MCF 10A (cell line): ENCODE data around the gene AHCY. TPM values are rescaled to one million over a fixed set of nuclear protein-coding genes. Genes with fewer than 3 reads are reported as not detected.

Experiments used
- BruUV-seq: library from RNA; stranded (reverse); fragments of 400-500 nt; replicated peaks from 2 replicates; lab custom pipeline; 2021; lab: Mats Ljungman, UMichigan
- CTCF ChIA-PET: fragments of 300-600 bp; sonication (Branson Sonifier 250); formaldehyde crosslinking; extraction: SDS; loops from one replicate; lab custom pipeline; 2021; ENCODE audit warnings: antibody characterized with exemption, inconsistent platforms; lab: Yijun Ruan, JAX
- POLR2A ChIA-PET: fragments of 300-600, 350-650 bp; sonication (Branson Sonifier 250); formaldehyde crosslinking; extraction: SDS; loops from one replicate; lab custom pipeline; 2020; ENCODE audit warnings: antibody characterized with exemption, inconsistent platforms; lab: Yijun Ruan, JAX
- DNase-seq: peaks from one replicate; pipeline ENCODE4 v3.0.0-alpha.2; 2018; ENCODE audit not compliant: unreplicated experiment
- H3K27ac Mint-ChIP-seq: one replicate; pipeline ENCODE4 v1.8.0; 2022; ENCODE audit warnings: mild to moderate bottlenecking, low read depth, mixed read lengths; ENCODE audit not compliant: unreplicated experiment
- H3K27me3 Mint-ChIP-seq: one replicate; pipeline ENCODE4 v1.8.0; 2022; ENCODE audit warnings: mixed read lengths; ENCODE audit not compliant: insufficient read depth, unreplicated experiment
- H3K36me3 Mint-ChIP-seq: one replicate; pipeline ENCODE4 v1.8.0; 2022; ENCODE audit warnings: mild to moderate bottlenecking, moderate library complexity, mixed read lengths; ENCODE audit not compliant: insufficient read depth, unreplicated experiment
- H3K4me1 Mint-ChIP-seq: one replicate; pipeline ENCODE4 v1.8.0; 2022; ENCODE audit warnings: mixed read lengths; ENCODE audit not compliant: insufficient read depth, unreplicated experiment
- H3K4me3 Mint-ChIP-seq: one replicate; pipeline ENCODE4 v1.8.0; 2022; ENCODE audit warnings: mild to moderate bottlenecking, moderate library complexity, mixed read lengths; ENCODE audit not compliant: unreplicated experiment
- H3K9me3 Mint-ChIP-seq: one replicate; pipeline ENCODE4 v1.8.0; 2022; ENCODE audit warnings: mixed read lengths; ENCODE audit not compliant: unreplicated experiment
- CTCF ChIP-seq: fragments of 200-600 bp; IDR thresholded peaks from one replicate; pipeline ENCODE4 v1.8.0; 2022; ENCODE audit warnings: antibody characterized with exemption, mild to moderate bottlenecking; ENCODE audit not compliant: unreplicated experiment
- intact Hi-C: fragments of 100-400 bp; cut with micrococcal nuclease; formaldehyde crosslinking; loops from 2 replicates; pipeline ENCODE4 v1.14.1; 2022
- total RNA-seq: library from RNA; stranded (reverse); gene quantifications from 2 replicates; pipeline ENCODE4 v1.2.3, GENCODE V29; 2022

The AHCY gene
- total RNA-seq, 1 experiment from 2014 or later, result 175 TPM

GRCh38 chr20:34232494-34233087 lies 70.6 kb downstream of the AHCY start:
- H3K9me3 Mint-ChIP-seq, result peaks cover 30% of the 10 kb centered on the region
- peaks cover 24% of the 10 kb centered on the region for H3K27me3 Mint-ChIP-seq
- no TSS peak for BruUV-seq
- intact Hi-C loops, result no loop called here
- H3K4me1 Mint-ChIP-seq, result no peaks in the 10 kb centered on the region
- no peak for TF ChIP-seq CTCF
- DNase-seq, result no peak
- no peak overlapping the region for H3K27ac Mint-ChIP-seq
- CTCF ChIA-PET, result no interaction called here
- POLR2A ChIA-PET, result interaction anchor here (1.4 kb wide), 1 partner anchor 10 kb away, joined by 7 read pairs; no protein-coding TSS in a partner anchor
- no peak overlapping the region for H3K4me3 Mint-ChIP-seq
- peaks cover 5% of the 10 kb centered on the region for H3K36me3 Mint-ChIP-seq

GRCh38 chr20:34231634-34232033 lies 71.5 kb downstream of the AHCY start:
- Mint-ChIP-seq H3K36me3 (peaks cover 5% of the 10 kb centered on the region), H3K4me1 (no peaks in the 10 kb centered on the region), H3K27me3 (peaks cover 14% of the 10 kb centered on the region), H3K9me3 (peaks cover 21% of the 10 kb centered on the region), H3K27ac (no peak overlapping the region), H3K4me3 (no peak overlapping the region)
- no TSS peak for BruUV-seq
- ChIA-PET CTCF (interaction anchor here (0.5 to 1.0 kb wide), 2 partner anchors 31 to 932 kb away, joined by 4 to 5 read pairs; no protein-coding TSS in a partner anchor), POLR2A (interaction anchor here (0.6 to 1.4 kb wide), 4 partner anchors 9 to 17 kb away, joined by 3 to 7 read pairs (median 4); no protein-coding TSS in a partner anchor)
- intact Hi-C loops, result no loop called here
- no peak for TF ChIP-seq CTCF
- DNase-seq, result no peak

Other genes with a start within 250 kb of the AHCY start
- gene EIF2S2, start 191.1 kb downstream of the AHCY start, total RNA-seq, result 151 and 191 TPM in 2 replicates
- not detected in 2 replicates for gene ASIP, start 61.9 kb downstream of the AHCY start, total RNA-seq
- gene ITCH, start 59.9 kb upstream of the AHCY start, total RNA-seq, result 57.3 and 68.3 TPM in 2 replicates
- 127 and 145 TPM in 2 replicates for gene DYNLRB1, start 213.1 kb upstream of the AHCY start, total RNA-seq